ENCODE measurements around the gene CCDC159.
A peak's percentile ranks its signal among the peaks of the same experiment; 100 is the strongest.

GRCh38 chr19:11382898-11383705 lies 36.8 kb downstream of the CCDC159 start:
- TF ChIP-seq CTCF (conservative IDR thresholded peaks at IDR 0.05 in 1 of 2, IDR thresholded peaks at IDR 0.05 in 1 of 2; ENCODE audit: low read depth in 1 of 2, low read length in 2 of 2) (peak; percentile 53 to 60), EZH2 (IDR thresholded peaks at IDR 0.05; ENCODE audit: low read length, missing control alignments) (no peak)

Data from fibroblast of lung (primary cell).